Measurements from ENCODE around the gene IRF3.

DNA sequence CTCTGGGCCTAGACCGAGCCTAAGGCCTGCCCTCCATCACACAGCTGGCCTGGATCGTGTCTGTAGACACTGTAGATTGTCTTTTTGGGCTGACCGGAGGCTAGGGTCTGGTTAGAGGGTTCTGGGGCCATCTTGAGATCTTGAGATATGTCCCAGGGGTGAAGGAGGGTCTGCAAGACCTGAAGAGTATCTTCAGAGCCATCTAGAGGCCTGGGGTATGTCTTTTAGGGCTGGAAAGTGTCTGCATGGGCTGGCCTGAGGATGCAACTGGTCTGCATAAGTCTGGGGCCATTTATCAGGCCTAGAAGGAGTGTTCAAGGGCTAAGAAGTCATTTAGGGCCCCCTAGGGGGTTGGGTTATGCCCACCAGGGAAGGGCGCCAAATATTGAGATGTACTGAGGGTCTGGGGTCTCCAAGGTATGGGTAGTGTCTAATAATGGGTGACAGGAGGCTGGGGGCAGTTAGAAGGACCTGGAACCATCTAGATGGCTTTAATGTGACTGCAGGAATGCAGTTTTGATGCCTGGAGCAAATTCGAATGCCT is 23.1 kb downstream of the IRF3 start:
- TF ChIP-seq, protein P1, sequence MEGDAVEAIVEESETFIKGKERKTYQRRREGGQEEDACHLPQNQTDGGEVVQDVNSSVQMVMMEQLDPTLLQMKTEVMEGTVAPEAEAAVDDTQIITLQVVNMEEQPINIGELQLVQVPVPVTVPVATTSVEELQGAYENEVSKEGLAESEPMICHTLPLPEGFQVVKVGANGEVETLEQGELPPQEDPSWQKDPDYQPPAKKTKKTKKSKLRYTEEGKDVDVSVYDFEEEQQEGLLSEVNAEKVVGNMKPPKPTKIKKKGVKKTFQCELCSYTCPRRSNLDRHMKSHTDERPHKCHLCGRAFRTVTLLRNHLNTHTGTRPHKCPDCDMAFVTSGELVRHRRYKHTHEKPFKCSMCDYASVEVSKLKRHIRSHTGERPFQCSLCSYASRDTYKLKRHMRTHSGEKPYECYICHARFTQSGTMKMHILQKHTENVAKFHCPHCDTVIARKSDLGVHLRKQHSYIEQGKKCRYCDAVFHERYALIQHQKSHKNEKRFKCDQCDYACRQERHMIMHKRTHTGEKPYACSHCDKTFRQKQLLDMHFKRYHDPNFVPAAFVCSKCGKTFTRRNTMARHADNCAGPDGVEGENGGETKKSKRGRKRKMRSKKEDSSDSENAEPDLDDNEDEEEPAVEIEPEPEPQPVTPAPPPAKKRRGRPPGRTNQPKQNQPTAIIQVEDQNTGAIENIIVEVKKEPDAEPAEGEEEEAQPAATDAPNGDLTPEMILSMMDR (IDR thresholded peaks at IDR 0.05; ENCODE audit: low read depth, low read length, poor library complexity, severe bottlenecking): no peak
- no peak for TF ChIP-seq EZH2phosphoT487 (IDR thresholded peaks at IDR 0.05; ENCODE audit: borderline replicate concordance, low read length)

Data from DOHH2 (cell line).